ENCODE results near the gene COL23A1. TPM values are rescaled to one million over a fixed set of nuclear protein-coding genes. Genes with fewer than 3 reads are reported as not detected.
"Not testable (repeated sequence)": the region's sequence is repeated elsewhere in the genome, so short reads cannot be mapped to it uniquely, and the experiment has no call there.

COL23A1 gene
- total RNA-seq, 1 experiment from 2014 or later: not detected

DNA sequence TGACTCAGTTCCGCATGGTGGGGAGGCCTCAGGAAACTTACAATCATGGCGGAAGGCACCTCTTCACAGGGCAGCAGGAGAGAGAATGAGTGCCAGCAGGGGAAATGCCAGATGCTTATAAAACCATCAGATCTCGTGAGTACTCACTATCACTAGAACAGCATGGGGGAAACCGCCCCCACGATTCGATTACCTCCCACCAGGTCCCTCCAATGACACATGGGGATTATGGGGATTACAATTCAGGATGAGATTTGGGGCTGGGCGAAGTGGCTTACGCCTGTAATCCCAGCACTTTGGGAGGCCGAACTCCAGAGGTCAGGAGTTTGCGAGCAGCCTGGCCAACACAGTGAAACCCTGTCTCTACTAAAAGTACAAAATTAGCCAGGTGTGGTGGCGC is 392.0 kb downstream of the COL23A1 start:
- DNase-seq (ENCODE audit: low spot score): not testable (repeated sequence)

DNA sequence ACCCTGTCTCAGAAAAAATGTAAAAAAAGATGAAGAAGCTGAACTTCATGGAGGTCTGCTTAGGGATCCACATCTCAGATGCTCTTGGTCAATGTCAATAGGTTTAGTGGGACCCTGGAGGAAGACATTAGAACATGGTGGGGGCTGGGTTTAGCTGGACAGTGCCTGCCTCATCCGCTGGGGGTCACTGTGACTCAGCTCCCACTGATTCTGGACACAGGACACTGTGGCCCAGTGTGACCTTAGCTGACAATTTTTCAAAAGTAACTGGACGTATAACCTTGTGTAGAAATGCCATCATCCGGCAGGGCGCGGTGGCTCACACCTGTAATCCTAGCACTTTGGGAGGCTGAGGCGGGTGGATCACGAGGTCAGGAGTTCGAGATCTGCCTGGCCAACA is 393.2 kb downstream of the COL23A1 start:
- DNase-seq (ENCODE audit: low spot score): no peak

DNA sequence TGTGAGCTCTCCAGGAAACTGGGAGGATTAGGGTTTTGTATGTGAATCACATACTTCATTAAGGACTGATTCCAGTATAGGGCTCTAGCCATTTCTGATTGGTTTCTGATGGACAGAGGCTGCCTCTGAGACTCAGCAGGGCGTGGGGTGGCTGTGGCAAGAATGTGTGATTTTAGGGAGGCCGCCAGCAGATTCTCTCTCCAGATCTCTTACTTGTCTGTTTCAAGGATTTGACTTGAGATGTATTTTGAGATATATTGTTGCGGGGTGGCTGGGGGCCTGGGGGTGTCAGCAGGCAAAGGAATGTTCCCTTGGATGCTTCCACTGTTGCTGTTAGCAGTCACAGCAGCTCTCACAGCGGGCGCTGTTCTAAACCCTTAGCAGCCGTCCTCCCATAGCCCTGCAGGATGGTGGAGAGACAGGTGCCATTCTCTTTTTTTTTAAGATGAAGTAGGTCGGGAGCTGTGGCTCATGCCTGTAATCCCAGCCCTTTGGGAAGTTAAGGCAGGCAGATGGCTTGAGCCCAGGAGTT is 393.8 kb downstream of the COL23A1 start:
- DNase-seq (ENCODE audit: low spot score): no peak

GRCh38 chr5:178194026-178194425 is 396.2 kb downstream of the COL23A1 start:
- no peak for DNase-seq (ENCODE audit: low spot score)

DNA sequence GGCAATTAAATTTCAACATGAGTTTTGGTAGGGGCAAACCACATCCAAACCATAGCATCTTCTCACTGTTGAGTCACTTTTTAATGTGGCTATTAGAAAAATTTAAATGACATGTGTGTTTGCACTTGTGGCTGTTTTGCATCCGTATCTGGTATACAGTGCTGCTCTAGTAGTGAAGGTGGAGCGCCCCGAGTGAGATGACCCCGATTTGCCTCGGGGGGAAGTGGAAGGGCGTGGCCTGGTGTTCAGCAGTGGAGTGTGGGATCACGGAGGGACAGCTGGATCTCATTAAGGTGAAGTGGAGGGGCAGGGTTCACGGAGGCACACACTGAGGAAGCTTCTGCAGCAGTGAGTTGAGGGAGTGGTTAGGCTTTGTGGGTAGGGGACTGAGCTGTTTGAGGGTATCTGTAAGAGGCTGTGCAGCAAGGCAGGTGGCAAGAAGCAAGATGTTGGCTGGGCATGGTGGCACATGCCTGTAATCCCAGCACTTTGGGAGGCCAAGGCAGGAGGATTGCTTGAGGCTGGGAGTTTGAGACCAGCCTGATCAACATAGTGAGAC is 396.9 kb downstream of the COL23A1 start:
- DNase-seq (ENCODE audit: low spot score): no peak

DNA sequence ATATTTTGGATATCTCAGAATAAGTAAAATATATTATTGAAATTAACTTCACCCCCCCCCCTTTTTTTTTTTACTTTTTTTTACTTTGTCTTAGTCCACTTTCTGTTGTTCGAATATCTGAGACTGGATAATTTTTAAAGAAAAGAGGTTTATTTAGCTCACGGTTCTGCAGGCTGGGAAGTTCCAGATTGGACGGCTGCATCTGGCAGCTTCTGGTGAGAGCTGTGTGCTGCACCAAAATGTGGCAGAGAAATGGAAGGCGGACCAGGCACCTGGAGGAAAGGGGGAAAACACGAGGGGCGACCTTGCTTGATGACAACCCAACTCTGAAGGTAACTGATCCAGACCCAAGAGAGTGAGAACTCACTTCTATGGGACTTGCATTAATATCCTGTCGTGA is 397.4 kb downstream of the COL23A1 start:
- no peak for DNase-seq (ENCODE audit: low spot score)

- no peak for DNase-seq (ENCODE audit: low spot score)
These were observed 397.9 kb downstream of the COL23A1 start for GRCh38 chr5:178192244-178192643.

DNA sequence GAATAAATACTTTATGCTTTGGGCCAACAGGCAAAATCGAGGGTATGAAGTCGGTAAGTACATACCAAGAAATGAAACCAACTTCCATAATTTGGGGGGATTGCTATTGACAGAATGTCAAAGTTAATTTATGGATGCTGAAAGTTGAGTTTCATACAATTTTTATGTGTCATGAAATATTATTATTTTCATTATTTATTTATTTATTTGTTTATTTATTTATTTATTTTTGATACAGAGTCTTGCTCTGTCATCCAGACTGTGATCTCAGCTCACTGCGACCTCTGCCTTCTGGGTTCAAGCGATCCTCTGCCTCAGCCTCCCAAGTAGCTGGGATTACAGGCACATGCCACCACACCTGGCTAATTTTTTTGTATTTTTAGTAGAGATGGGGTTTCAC is 398.5 kb downstream of the COL23A1 start:
- no peak for DNase-seq (ENCODE audit: low spot score)

GRCh38 chr5:178189433-178189832 is 400.8 kb downstream of the COL23A1 start:
- DNase-seq (ENCODE audit: low spot score): no peak

Other genes starting within 250 kb of the COL23A1 start
- gene CLK4, start 36.7 kb upstream of the COL23A1 start, total RNA-seq (2014; rRNA removed; shearing (Covaris generic)): 13.6 and 15.1 TPM in 2 replicates
- gene ZNF354A, start 140.3 kb upstream of the COL23A1 start, total RNA-seq (2014; rRNA removed; shearing (Covaris generic)): 4.2 and 5.4 TPM in 2 replicates

Measured in A172 (cell line).